Upper lobe of left lung (tissue), 4 donors: Measurements from ENCODE around the gene QDPR.

ENCODE experiments used
- POLR2A ChIP-seq, 4 donors: fragments of 450-650 bp; IDR thresholded peaks; one replicate each; pipeline ENCODE4 v1.5.1; 2016 to 2017; ENCODE audit warnings: antibody characterized with exemption in 4 of 4, mild to moderate bottlenecking in 2 of 4
- TF ChIP-seq, protein P1 (sequence below), 6 experiments: fragments of 450-650 bp in 4 of 6; fragments of 200-600 bp in 2 of 6; sonication (generic) in 2 of 6; IDR thresholded peaks; one replicate each; pipeline ENCODE4 v1.5.1; 2016 to 2019; ENCODE audit warnings: antibody characterized with exemption in 6 of 6

GRCh38 chr4:17559709-17560048 is 47.8 kb upstream of the QDPR start:
- TF ChIP-seq, protein P1, sequence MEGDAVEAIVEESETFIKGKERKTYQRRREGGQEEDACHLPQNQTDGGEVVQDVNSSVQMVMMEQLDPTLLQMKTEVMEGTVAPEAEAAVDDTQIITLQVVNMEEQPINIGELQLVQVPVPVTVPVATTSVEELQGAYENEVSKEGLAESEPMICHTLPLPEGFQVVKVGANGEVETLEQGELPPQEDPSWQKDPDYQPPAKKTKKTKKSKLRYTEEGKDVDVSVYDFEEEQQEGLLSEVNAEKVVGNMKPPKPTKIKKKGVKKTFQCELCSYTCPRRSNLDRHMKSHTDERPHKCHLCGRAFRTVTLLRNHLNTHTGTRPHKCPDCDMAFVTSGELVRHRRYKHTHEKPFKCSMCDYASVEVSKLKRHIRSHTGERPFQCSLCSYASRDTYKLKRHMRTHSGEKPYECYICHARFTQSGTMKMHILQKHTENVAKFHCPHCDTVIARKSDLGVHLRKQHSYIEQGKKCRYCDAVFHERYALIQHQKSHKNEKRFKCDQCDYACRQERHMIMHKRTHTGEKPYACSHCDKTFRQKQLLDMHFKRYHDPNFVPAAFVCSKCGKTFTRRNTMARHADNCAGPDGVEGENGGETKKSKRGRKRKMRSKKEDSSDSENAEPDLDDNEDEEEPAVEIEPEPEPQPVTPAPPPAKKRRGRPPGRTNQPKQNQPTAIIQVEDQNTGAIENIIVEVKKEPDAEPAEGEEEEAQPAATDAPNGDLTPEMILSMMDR (IDR thresholded peaks at IDR 0.05): no peak
- TF ChIP-seq POLR2A (IDR thresholded peaks at IDR 0.05): no peak
